H9 (cell line): ENCODE results near the gene AKAIN1. TPM values are rescaled to one million over a fixed set of nuclear protein-coding genes. Genes with fewer than 3 reads are reported as not detected.

Experiments used
- DNase-seq: peaks from one replicate; pipeline ENCODE4 v3.0.0-alpha.2; 2017
- H2AFZ ChIP-seq: one replicate; pipeline ENCODE4 v1.6.1; 2013; ENCODE audit warnings: mild to moderate bottlenecking, low read length, control low read depth, moderate library complexity
- H2AK5ac ChIP-seq: 2 replicates; pipeline ENCODE4 v1.6.1; 2013; ENCODE audit warnings: low read length, control low read depth, mixed read lengths; ENCODE audit not compliant: insufficient read length
- H2BK120ac ChIP-seq: one replicate; pipeline ENCODE4 v1.6.1; 2013; ENCODE audit warnings: low read depth, mild to moderate bottlenecking, low read length, control low read depth, inconsistent platforms; ENCODE audit not compliant: poor library complexity, severe bottlenecking
- H2BK12ac ChIP-seq: 2 replicates; pipeline ENCODE4 v1.6.1; 2013; ENCODE audit warnings: low read length, control low read depth, mixed read lengths, low read depth; ENCODE audit not compliant: insufficient read length
- H2BK15ac ChIP-seq: 2 replicates; pipeline ENCODE4 v1.6.1; 2013; ENCODE audit warnings: low read depth, low read length, control low read depth
- H2BK20ac ChIP-seq: one replicate; pipeline ENCODE4 v1.6.1; 2013; ENCODE audit warnings: low read depth, mild to moderate bottlenecking, low read length, control low read depth, inconsistent platforms; ENCODE audit not compliant: poor library complexity, severe bottlenecking
- H2BK5ac ChIP-seq: 2 replicates; pipeline ENCODE4 v1.6.1; 2013; ENCODE audit warnings: low read length, control low read depth, mixed read lengths; ENCODE audit not compliant: insufficient read length
- H3K14ac ChIP-seq: 2 replicates; pipeline ENCODE4 v1.6.1; 2013; ENCODE audit warnings: low read length, control low read depth; ENCODE audit not compliant: insufficient read depth
- H3K18ac ChIP-seq: 2 replicates; pipeline ENCODE4 v1.6.1; 2013; ENCODE audit warnings: low read depth, mild to moderate bottlenecking, mixed read lengths, low read length, control low read depth; ENCODE audit not compliant: insufficient read length
- H3K23ac ChIP-seq: 2 replicates; pipeline ENCODE4 v1.6.1; 2013; ENCODE audit warnings: low read length, control low read depth, mixed read lengths, low read depth; ENCODE audit not compliant: insufficient read length
- H3K23me2 ChIP-seq: 2 replicates; pipeline ENCODE4 v1.6.1; 2013; ENCODE audit warnings: low read depth, mild to moderate bottlenecking, mixed read lengths, low read length, control low read depth; ENCODE audit not compliant: insufficient read length, poor library complexity, severe bottlenecking
- H3K27ac ChIP-seq: 2 replicates; pipeline ENCODE4 v1.5.1; 2013; ENCODE audit warnings: low read length, control low read depth, mixed read lengths, low read depth; ENCODE audit not compliant: insufficient read length
- H3K27me3 ChIP-seq: 2 replicates; pipeline ENCODE4 v1.6.1; 2013; ENCODE audit warnings: low read length, control low read depth, inconsistent platforms; ENCODE audit not compliant: insufficient read depth
- H3K4ac ChIP-seq: 2 replicates; pipeline ENCODE4 v1.6.1; 2013; ENCODE audit warnings: low read depth, mild to moderate bottlenecking, control low read depth, inconsistent platforms, low read length, moderate library complexity
- H3K4me1 ChIP-seq: 2 replicates; pipeline ENCODE4 v1.6.1; 2013; ENCODE audit warnings: low read length, control low read depth, inconsistent platforms; ENCODE audit not compliant: insufficient read depth
- H3K4me2 ChIP-seq: 2 replicates; pipeline ENCODE4 v1.6.1; 2013; ENCODE audit warnings: low read length, control low read depth, mixed read lengths; ENCODE audit not compliant: insufficient read length, insufficient read depth
- H3K56ac ChIP-seq: 2 replicates; pipeline ENCODE4 v1.6.1; 2013; ENCODE audit warnings: low read depth, mild to moderate bottlenecking, mixed read lengths, low read length, control low read depth; ENCODE audit not compliant: insufficient read length
- H3K79me1 ChIP-seq: 2 replicates; pipeline ENCODE4 v1.6.1; 2013; ENCODE audit warnings: low read depth, mild to moderate bottlenecking, moderate library complexity, low read length, control low read depth, inconsistent platforms; ENCODE audit not compliant: insufficient read depth, poor library complexity, severe bottlenecking
- H3K79me2 ChIP-seq: 2 replicates; pipeline ENCODE4 v1.6.1; 2013; ENCODE audit warnings: low read length, control low read depth, inconsistent platforms; ENCODE audit not compliant: insufficient read depth
- H3K9ac ChIP-seq: 2 replicates; pipeline ENCODE4 v1.6.1; 2013; ENCODE audit warnings: low read length, control low read depth, mixed read lengths; ENCODE audit not compliant: insufficient read length; ENCODE audit errors: extremely low read depth
- H3K9me3 ChIP-seq: one replicate; pipeline ENCODE4 v1.6.1; 2013; ENCODE audit warnings: low read depth, low read length, inconsistent platforms; ENCODE audit not compliant: control insufficient read depth
- H3T11ph ChIP-seq: one replicate; pipeline ENCODE4 v1.6.1; 2013; ENCODE audit warnings: mild to moderate bottlenecking, low read length, control low read depth, inconsistent platforms
- H4K20me1 ChIP-seq: one replicate; pipeline ENCODE4 v1.6.1; 2013; ENCODE audit not compliant: control insufficient read depth, insufficient read length, insufficient read depth
- H4K5ac ChIP-seq: 2 replicates; pipeline ENCODE4 v1.6.1; 2013; ENCODE audit warnings: low read depth, mild to moderate bottlenecking, mixed read lengths, low read length, control low read depth; ENCODE audit not compliant: insufficient read length
- H4K8ac ChIP-seq: replicated peaks from 2 replicates; pipeline ENCODE4 v1.6.1; 2013; ENCODE audit warnings: low read length, control low read depth, mixed read lengths, low read depth; ENCODE audit not compliant: insufficient read length
- H4K91ac ChIP-seq: 2 replicates; pipeline ENCODE4 v1.6.1; 2013; ENCODE audit warnings: low read depth, mild to moderate bottlenecking, moderate library complexity, mixed read lengths, low read length, control low read depth; ENCODE audit not compliant: insufficient read length
- H3K27ac Mint-ChIP-seq, 3 experiments: 2 replicates in 2 of 3; 3 replicates in 1 of 3; pipeline ENCODE4 v1.8.0; 2020 to 2021; ENCODE audit warnings: mixed read lengths in 3 of 3, mild to moderate bottlenecking in 1 of 3, moderate library complexity in 1 of 3
- H3K27me3 Mint-ChIP-seq: 2 replicates; pipeline ENCODE4 v1.8.0; 2021; ENCODE audit warnings: low read depth, mild to moderate bottlenecking, moderate library complexity, mixed read lengths
- H3K36me3 Mint-ChIP-seq, 3 experiments: 2 replicates in 2 of 3; 3 replicates in 1 of 3; pipeline ENCODE4 v1.8.0; 2020 to 2021; ENCODE audit warnings: low read depth in 3 of 3, mixed read lengths in 3 of 3; ENCODE audit not compliant: insufficient read depth in 1 of 3
- H3K4me1 Mint-ChIP-seq, 2 experiments: 2 replicates each; pipeline ENCODE4 v1.8.0; 2020; ENCODE audit warnings: mixed read lengths in 2 of 2
- H3K4me3 Mint-ChIP-seq, 2 experiments: 2 replicates in 1 of 2; 3 replicates in 1 of 2; pipeline ENCODE4 v1.8.0; 2020 to 2021; ENCODE audit warnings: mild to moderate bottlenecking in 2 of 2, mixed read lengths in 2 of 2, moderate library complexity in 1 of 2
- H3K9me3 Mint-ChIP-seq, 2 experiments: 2 replicates in 1 of 2; 3 replicates in 1 of 2; pipeline ENCODE4 v1.8.0; 2020; ENCODE audit warnings: mild to moderate bottlenecking in 2 of 2, mixed read lengths in 2 of 2, moderate library complexity in 1 of 2
- whole genome bisulfite sequencing: extraction: QIAGEN DNeasy Blood & Tissue Kit; methylation state at CpG from one replicate; pipeline ENCODE4 v1.1.7; 2013; ENCODE audit warnings: missing lambda C conversion rate, low lambda C conversion rate, mixed read lengths; ENCODE audit not compliant: insufficient read length; ENCODE audit errors: extremely low coverage; 5-methylcytosine and 5-hydroxymethylcytosine counted together
- total RNA-seq: library from RNA; stranded (reverse); gene quantifications from 2 replicates; pipeline ENCODE4 v1.2.1, GENCODE V29; 2021
- TF ChIP-seq, protein P1 (sequence below): fragments of 200-600 bp; sonication (generic); conservative IDR thresholded peaks from 3 replicates; pipeline ENCODE4 v1.8.0; 2021; ENCODE audit warnings: antibody characterized with exemption, mild to moderate bottlenecking

The AKAIN1 gene
- total RNA-seq, 1 experiment from 2014 or later = not detected

DNA sequence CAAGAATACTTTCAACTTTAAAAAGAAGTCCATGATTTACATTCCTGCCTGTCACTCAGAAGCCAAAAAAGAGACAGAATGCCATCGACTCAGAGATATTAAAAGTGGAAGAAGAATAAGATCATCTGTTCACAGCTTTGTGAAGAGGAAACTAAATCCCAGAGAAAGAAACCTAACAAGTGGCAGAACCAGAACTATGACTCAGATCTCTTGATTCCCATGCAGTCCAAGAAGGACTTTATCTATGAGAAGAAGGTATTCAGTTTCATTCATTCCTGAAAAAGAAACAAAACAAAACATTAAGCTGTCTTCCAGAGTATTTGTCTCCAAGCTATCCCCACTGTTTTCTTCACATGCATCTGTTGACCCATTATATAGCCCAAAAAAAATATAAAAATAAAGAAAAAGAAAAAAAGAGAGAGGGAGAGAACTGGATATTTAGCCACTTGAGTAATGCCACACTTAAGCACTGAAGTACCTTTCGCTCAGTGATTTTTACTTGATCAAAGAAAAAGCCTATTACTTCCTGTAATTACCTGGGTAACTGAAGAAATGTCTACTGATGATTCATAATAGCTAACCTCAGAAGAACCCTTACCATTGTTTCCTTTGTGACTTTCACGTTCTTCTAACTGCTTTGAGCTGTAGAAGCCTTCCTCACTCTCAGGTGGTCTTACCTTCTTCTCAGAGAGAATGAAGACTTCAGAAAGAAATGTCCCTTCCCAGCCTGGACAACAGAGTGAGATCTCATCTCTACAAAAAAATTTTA, 17.7 kb upstream of the AKAIN1 start:
- Mint-ChIP-seq H3K9me3 (no peaks in the 10 kb centered on the region), H3K27ac (no peak overlapping the region), H3K4me1 (no peaks in the 10 kb centered on the region), H3K4me3 (no peak overlapping the region), H3K27me3 (peaks cover 28% of the 10 kb centered on the region), H3K36me3 (no peaks in the 10 kb centered on the region)
- H4K91ac ChIP-seq = no peak overlapping the region
- H3K9ac ChIP-seq = no peak overlapping the region
- H2BK20ac ChIP-seq = no peak overlapping the region
- H2BK15ac ChIP-seq = no peak overlapping the region
- DNase-seq = no peak
- no peaks in the 10 kb centered on the region for H3K23me2 ChIP-seq
- H3K4ac ChIP-seq = no peak overlapping the region
- no peak overlapping the region for H4K5ac ChIP-seq
- H3K14ac ChIP-seq = no peak overlapping the region
- H2BK5ac ChIP-seq = no peak overlapping the region
- H3K27ac ChIP-seq = no peak overlapping the region
- H3K79me1 ChIP-seq = no peaks in the 10 kb centered on the region
- no peaks in the 10 kb centered on the region for H3K27me3 ChIP-seq
- H2BK120ac ChIP-seq = no peak overlapping the region
- H3K18ac ChIP-seq = no peak overlapping the region
- no peaks in the 10 kb centered on the region for H4K20me1 ChIP-seq
- no peaks in the 10 kb centered on the region for H3K79me2 ChIP-seq
- H3K9me3 ChIP-seq = no peaks in the 10 kb centered on the region
- no peak overlapping the region for H4K8ac ChIP-seq
- H2AFZ ChIP-seq = no peak overlapping the region
- no peak overlapping the region for H3K4me2 ChIP-seq
- no peak overlapping the region for H2BK12ac ChIP-seq
- no peak overlapping the region for H3K56ac ChIP-seq
- H3K4me1 ChIP-seq = no peaks in the 10 kb centered on the region; the same call in 1 of the 2 replicates
- no CpG with 5 or more reads among the region's 3 CpGs for WGBS
- H2AK5ac ChIP-seq = no peak overlapping the region
- H3T11ph ChIP-seq = no peak overlapping the region
- TF ChIP-seq, protein P1, sequence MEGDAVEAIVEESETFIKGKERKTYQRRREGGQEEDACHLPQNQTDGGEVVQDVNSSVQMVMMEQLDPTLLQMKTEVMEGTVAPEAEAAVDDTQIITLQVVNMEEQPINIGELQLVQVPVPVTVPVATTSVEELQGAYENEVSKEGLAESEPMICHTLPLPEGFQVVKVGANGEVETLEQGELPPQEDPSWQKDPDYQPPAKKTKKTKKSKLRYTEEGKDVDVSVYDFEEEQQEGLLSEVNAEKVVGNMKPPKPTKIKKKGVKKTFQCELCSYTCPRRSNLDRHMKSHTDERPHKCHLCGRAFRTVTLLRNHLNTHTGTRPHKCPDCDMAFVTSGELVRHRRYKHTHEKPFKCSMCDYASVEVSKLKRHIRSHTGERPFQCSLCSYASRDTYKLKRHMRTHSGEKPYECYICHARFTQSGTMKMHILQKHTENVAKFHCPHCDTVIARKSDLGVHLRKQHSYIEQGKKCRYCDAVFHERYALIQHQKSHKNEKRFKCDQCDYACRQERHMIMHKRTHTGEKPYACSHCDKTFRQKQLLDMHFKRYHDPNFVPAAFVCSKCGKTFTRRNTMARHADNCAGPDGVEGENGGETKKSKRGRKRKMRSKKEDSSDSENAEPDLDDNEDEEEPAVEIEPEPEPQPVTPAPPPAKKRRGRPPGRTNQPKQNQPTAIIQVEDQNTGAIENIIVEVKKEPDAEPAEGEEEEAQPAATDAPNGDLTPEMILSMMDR = no peak
- no peak overlapping the region for H3K23ac ChIP-seq
